Activated CD4-positive, alpha-beta T cell treated with anti-CD3 and anti-CD28 coated beads for 48 hours (primary cell): ENCODE results near the gene TUSC2.

Experiments used
- DNase-seq: peaks from one replicate; pipeline ENCODE4 v3.0.0-alpha.2; 2020

Gene TUSC2

DNA sequence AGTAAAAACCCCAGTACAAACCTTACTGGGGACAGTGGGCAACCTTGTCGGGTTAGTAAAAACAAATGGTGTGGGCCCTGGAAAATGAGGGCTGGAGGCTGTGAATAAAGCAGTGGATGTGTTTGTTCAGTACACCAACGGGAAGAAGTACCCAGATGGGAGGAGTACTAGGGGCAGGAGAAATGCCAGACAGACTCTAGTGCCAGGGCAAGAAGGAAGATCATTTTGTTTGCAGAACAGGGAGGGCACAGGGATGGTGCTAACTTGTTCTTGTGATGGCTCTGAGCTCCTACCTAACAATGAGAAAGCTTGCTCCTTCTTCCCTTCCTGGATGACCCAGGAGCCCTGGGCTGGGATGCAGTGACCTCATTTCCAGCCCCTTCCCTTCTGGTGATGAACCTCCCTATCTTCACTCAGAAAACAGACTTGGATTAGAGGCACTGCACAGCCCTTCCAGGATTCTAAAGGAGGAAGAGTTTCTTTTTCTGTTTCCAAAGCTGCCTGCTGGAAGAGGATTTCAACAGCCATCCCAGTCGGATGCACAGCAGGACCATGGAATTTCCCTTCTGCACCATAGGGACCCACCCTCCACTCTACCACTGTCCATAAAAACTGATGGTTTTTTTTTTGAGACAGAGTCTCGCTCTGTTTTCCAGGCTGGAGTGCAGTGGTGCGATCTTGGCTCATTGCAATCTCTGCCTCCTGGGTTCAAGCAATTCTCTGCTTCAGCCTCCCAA lies 6.5 kb upstream of the TUSC2 start:
- no peak for DNase-seq

DNA sequence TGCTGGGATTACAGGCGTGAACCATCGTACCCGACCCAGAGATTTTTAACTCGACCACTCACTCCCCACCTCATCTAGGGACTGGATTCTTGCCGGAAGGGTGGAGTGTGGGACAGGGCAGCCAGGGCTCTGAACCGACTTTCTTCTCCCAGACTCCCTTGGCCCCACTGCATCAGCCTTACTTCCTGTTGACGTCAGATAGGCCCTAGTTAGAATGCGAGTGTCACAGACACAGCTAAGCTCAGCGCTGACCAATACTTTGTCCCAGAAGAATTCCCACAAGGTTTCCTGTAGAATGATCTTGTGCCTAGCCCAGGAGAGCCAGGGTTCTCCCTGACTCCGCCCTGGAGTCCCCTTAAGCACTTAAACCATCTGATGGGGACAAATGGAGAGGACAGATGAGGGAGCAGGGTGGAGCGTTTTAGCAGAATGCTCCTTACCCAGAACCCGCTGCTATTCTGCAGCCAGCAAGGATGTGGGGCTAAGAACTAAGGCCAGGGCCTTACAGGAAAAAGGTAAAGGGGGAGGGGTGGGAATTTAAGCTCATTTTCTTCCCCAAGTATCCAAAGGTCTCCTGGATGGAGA lies 5.8 kb upstream of the TUSC2 start:
- no peak for DNase-seq

DNA sequence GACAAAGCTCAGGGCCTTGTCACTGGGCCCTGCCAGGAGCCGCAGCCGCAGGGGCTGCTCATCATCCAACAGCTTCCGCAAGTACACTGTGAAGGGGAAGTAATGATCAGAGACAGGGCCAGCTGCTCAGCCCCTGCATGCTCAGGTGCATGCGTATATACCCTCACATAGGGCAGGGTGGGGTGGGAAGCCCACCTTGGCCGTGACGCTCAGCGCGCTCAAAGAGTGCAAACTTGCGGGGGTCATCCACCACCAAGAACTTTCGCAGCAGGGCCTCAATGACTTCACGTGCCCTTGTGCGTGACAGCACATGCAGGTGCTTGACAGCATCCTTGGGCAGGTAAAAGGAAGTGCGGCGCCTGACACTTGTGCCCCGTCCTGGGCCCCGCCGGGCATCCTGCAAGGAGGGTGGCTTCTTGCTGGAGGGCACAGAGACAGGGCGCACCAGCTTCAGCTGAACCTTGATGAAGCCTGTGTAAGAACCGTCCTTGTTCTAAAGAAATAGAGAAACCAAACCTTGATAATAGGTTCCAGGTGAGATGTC lies 3.4 kb upstream of the TUSC2 start:
- no peak for DNase-seq

DNA sequence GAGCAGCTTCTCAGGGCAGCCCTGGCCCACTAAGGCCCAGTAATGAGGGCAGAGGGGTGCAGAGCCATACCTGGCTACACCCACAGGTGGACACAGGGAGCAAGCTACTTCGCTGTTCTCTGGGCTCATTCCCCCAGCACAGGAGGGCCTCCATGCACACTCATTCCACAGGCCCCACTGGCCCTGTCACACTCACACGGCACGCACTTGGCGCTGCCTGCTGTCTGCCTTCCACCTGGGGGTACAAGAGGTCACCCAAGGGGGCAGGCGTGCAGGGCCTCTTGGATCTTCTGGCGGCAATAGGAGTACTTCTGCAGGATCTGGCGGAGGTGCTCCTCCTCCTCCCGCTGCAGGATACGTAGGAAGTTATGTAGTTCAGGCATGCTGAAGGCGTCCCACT lies 2.3 kb upstream of the TUSC2 start:
- DNase-seq: no peak

DNA sequence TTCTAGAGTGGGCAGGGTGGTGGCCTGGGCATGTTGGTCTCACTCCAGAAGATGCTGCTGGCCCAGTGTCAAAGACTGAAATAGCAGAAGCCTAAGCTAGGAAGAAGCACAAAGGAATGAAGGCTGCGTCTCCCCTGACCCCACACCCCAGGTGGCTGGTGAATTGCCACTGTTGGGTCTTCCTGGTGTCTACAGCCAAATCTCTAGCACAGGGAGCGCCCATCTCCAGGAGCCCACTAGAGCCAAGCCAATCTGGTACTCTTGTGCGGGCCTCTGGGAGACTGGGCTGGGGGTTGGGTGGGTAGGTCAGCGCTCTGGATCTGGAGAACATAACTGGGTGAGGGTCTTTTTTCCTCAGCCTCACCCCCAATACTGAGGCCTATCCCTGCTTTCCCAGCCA lies 894 bp downstream of the TUSC2 start:
- DNase-seq: no peak

DNA sequence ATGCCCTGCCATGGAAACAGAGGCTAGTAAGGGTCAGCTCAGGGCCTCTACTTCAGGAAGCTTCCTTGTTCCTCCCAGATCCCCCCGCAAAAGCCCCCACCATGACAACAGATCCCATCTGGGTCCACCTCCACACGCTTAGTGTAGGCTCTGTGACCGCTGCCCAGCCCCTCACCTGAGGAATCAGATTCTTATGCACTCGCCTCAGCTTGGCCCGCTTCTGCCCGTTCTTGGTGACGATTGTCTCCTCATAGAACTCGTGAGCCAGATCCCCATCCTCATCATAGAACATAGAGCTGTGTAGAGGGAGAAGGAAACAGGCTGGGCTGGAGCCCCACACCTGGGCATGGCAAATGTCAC lies 1.9 kb downstream of the TUSC2 start:
- no peak for DNase-seq

DNA sequence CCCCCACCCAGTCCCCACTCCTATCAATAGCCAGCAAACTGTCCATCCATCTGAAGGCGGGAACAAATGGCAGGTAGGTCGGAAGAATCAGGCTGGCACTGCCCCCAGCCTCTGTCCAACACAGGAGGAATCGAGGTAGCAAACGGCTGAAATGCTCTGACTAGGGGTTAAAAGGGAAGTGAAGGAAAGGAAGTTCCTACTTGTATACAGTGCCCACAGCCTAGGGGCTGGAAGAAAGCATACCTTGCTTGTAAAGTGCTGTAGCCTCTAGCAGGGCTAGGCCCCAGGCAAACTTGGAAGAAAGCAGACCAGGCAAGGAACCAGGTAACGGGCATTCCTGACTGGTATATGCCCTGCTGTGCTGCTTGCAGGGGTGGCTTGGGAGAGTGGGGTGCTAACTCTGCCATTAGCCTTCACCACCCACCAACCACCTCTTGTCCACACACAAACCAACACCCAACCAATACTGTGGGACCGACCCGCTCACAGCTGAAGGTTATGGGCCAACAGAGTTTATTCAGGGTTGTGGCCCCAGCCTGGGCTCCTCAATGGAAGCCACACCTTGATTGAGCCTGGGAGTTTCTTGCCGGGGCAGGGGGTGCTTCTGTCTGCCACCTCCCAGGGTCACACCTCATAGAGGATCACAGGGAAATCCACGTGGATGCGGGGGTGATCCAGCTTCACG lies 2.4 kb downstream of the TUSC2 start:
- DNase-seq: no peak

DNA sequence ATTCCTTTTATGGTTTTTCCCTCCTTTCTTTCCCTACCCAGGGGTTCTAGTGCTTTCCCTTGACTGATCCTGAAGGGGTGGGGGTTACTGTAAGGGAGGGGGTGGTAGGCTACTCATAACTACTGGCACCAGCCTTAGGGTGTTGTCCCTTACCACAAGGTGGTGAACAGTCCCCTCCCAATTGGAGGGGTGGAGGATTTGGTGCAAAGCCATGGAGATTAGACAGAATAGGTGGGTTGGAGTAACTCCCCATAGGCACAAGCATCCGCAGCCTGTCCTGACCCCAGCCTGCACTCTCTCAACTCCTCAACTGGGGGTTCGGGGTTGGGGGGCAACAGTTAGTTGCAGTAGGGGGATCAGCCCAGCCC lies 2.9 kb downstream of the TUSC2 start:
- no peak for DNase-seq

DNA sequence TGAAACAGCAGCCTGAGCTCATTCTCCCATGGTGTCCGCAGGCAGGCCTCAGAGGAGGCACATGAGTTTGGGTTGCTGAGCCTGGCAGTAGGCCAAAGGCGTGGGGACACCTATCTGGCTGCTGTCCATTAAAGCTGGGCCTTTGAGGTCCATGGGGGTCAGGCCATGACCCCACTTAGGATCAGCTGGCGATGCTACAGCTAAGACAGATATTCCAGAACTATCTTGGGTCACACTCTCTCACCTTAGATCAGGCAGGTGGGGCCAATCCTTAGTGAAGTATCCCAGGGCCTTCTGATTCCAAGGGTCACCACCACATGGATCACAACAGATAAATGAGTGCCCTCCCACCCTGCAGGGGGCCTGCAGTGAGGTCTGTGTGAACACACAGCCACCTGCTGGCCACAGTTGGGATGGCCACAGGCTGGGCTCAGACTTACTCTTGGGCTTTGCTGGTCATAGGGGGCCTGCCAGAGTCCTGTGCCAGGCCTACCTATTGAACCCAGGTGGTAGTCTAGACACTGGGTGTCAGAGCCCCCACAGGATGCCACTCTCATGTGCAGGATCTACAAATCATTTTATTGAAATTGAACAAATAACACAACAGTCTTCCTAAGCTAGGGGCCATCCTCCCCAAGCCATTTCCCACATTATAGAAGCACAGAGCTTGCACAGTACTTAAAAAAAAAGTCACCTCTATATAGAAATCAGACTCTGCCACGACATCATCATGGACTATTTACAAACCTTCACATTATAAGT lies 3.5 kb downstream of the TUSC2 start:
- peak; percentile 73 for DNase-seq

DNA sequence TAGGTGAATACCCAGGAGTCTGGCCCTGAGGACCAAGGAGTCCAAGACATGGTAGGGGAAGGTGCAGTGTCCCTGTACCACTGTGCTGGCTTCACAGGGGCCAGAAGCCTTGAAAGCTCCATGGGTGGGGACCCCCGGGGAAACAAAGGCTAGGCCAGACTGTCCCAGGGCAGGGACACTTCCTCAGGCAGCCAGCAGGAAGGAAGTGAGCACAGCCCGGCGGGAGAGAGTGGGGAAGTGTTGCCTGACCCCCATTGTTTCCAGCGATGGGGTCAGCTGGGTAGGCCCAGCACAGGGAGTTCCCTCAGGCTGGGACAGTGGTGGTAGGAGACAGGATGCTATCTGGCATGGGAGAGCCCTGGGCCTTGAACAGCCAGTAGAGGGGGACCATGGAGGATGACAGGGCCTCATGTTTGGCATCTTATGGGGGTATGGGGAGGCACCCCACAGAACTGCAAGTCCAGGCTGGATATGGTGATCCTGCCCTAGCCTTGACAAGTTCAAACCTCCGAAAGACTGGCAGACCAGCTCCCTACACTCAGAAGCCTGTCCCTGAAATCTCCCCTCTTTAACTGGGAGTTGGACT lies 4.3 kb downstream of the TUSC2 start:
- no peak for DNase-seq

DNA sequence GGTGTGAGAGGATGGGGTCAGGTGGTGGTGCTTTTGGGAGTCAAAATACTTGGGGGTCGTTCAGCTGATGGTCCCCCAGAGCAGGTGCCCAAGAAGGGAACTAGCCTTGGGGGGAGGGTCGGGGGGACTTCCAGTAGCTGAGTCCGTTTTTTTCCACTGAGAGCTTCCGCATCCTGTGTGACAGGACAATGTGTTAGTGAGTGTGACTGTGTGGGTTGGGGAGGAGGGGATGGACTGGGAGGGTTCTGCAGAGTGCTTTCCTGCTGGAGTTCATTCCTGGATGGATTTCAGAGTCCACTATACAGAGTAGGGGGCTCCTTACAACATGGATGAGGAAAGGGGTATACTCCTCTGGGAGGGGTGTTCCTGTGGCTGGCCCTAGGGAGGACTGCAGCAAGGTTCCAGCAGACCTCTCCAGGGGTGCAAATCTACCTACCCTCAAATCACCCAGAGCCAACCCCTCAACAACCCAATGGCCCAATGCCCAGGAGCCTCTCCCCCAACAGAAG lies 4.9 kb downstream of the TUSC2 start:
- DNase-seq: no peak

DNA sequence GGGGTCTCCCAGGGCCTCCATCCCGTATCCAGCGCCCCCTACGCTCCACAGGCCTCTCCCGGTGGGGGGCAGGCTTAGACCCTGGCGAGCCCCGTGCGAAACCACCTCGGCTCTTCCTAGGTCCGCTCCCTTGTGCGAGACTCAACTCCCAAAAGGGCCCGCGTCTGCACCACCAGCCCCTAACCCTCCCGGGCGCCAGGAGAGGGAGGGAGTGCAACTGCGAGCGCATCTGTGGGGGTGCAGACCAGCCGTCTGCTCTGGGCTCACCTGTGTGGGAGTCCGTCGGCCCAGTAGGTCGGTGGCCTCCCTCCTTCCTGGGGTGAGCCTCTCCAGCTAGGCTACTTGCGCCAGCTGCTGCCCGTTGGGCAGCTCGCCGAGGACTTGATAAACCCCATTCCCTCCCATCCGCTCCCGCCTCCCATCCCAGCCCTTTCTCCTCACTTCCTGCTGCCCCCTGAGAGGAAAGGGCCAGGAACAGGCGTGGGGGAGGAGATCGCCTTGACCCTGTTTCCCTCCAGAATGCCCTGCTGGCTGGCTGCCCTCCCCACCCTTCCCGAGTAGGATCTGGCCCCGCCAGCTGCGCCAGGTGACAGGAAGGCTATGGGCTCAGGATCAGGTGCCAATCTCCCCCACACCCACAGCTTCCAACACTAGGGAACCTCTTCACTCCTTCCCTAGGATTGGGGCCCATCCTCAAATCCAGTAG lies 5.5 kb downstream of the TUSC2 start, which contains the start of gene HYAL2:
HYAL2 (minus strand) TSS at position 360 of the 706 bp plus-strand sequence. CDS start 2,256 bp downstream, outside the sequence.
- no peak for DNase-seq

DNA sequence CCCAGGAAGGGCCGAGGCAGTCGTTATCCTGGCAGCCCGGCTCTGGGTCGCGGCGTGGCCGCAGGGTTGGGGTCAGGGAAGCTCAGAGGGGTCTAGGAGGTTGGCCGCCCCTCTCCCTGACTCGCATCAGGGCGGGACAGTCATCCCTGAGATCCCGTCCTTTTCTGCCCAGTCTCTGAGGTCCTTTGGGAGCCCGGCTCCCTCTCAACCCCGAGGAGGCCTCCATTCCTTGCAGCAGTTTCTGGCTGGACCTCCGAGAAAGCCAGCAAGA lies 6.0 kb downstream of the TUSC2 start:
- DNase-seq: no peak

DNA sequence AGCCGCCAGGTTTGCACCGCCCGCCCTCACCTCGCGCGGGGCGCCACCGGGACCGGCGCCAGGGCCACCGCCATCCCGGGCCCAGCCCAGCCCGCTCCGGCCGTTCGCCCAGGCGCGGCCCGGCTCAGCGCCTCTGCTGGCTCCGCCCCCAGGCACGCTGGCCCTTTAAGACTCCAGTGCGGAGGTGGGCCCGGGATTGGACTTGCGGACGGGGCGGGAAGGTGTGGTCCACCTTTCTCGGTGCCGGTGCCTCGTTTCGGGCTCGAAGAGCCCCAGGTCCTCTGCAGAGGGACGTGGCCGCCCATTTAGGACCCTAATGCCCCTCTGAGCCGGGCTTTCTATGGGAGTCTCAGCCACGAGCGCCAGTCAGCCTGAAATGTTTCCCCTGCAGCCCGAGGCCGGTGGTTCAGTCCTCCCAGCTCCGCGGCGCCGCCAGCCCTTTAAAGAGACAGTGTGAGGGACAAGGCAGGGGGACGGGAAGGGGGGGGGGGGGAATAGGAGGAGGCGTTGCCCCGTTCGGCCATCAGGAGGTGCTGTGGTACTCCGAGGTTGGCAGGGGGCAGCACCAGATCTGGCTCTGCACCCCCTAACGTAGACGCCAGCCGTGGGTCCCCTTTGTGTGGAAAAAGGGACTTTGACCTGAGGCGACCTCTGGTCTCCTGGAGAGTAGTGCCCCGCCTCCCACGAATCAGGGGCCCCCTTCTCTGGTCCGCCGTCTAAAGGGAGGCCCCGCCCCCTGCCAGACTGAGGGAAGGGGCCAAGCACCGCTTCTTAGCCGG lies 6.5 kb downstream of the TUSC2 start:
- DNase-seq: peak; percentile 87

DNA sequence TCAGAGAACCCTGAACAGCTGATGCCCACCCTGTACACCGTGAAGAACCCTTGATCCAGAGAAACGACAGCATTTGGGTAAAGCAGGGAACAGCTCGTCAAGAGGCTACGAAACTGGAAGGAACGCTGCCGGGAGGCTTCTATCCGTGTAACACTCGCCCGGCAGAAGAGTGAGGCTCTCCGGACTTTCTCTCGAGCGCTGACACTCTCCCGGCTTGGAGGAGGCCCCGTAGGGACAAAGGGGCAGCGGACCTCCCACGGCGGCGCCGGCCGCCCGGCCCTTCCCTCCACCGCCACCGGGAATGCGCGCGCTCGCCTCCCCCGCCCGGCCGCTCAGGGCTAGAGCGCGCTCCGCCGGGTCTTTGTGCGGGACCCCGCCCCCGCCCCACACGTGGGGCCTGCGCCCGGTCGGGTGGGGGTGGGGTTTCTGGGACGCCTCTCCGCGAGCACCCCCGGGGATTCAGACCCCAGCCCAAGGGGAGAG lies 7.1 kb downstream of the TUSC2 start:
- DNase-seq: peak; percentile 69

DNA sequence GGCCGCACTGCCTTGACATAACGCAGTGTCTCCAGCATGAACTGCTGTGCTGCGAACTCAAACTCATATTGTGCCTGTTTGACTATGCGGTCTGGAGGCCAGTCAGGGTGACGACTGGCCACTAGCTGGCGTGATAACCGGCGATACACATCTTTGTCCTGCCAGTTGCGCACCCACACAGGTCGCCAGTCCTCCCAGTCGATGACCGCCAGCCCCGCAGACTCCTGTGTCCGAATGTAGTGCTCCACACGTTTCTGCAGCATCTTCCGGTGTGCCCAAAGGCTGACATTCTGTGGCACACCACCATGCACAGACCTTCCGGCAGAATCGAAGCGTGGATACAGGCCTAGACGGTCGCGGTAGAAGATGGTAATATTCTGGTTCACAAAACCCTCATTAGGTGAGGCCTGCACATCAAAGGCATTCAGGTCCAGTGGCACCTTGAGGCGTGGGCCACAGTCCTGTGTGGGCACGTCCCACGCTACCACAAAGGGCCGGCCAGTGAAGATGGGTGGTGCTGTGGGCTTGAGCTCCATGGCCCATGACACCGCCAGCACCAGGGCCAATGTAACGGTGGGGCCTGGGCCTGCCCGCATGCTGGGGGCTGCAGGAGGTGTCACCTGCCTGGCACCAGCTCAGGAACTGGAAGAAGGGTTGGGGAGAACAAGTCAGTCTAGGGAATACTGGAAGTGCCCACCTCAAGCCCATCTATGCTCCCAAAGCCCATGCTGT lies 8.0 kb downstream of the TUSC2 start:
- no peak for DNase-seq

DNA sequence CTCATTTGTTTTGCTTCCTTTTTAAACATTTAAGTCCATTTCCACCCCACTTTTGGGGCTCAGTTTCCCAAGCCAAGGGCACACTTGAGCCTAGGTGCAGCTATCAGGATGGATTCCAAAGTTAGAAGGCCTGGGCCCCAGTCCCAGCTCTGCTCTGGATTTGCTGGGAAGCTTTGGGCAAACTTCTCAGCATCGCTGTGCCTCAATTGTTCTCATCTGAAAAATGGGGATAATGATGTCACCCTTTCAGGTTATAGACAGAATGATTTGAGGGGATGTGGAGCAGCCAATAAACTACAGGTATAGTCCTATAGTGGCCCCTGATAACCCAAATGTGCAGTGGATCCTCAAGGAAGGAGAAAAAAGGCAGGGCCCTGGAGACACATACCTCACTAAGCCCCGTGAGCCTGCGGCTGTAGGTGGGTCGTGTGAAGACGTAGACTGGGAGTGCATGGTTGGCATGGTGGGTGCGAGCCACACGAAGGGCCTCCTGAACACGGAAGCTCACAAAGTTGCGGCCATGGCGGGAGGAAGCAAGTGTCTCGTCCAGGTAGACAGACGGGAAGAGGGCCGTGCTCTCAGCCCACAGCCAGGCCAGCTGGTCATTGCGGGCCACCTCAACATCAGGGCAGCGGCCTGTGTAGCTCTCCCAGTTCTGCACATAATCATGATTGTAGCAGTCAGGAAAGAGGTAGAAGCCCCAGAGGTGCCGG lies 8.7 kb downstream of the TUSC2 start:
- DNase-seq: no peak

DNA sequence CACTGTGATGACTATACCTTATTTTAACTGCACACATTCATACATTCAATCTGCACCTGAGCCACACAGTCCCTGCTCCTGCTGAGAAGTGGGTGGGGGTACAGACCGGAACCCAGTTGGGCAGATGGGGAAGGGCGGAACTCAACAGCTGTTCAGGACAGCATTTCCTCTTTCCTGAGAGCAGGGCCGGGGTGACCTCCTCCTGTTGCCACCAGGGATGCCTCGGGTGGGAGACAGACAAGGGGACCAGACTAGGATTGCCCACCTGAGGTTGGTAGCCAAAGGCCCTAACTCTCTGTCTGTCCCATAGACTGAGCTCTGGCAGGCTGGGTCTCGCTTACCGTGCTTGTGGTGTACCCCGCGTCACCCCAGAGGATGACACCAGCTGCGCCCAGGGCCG lies 9.4 kb downstream of the TUSC2 start:
- no peak for DNase-seq

DNA sequence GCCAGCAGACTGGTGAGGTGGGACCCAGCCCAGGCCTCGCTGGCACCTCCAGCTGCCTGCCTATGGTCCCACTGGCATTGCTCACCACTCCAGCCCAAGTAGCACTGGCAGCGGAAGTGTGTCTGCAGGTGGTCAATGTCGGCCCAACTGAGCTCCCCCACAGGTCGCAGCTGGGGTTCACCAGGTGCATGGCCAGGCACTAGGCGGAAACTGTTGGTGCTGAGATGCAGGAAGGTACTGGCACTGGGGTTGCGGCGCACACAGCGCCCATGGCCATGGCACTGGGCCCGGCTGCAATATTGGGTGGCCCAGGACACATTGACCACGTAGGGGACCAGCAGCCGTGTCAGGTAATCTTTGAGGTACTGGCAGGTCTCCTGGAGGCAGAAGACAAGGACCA lies 9.9 kb downstream of the TUSC2 start:
- DNase-seq: no peak

DNA sequence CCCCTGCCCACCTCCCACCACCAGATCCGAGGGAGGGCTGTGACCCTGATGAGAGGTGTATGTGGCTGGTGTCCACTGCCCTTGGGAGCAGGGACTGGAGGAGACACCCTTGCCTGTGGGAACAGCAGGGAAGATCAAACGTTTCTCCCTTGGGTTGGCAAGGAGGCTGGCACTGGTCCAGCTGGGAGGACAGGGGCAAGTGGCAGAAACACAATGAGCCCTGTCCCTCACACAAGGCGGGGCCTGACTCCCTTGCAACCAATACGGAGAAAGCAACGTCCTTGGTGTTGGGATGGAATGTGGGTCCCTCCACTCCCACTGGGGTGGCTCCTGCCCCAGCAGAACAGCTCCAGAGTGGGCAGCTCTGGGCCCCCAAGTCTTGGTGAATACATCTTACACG lies 10.7 kb downstream of the TUSC2 start:
- no peak for DNase-seq
